Measurements from ENCODE around the gene VN1R2.
"Not testable (repeated sequence)": the region's sequence is repeated elsewhere in the genome, so short reads cannot be mapped to it uniquely, and the experiment has no call there.

VN1R2 gene, protein sequence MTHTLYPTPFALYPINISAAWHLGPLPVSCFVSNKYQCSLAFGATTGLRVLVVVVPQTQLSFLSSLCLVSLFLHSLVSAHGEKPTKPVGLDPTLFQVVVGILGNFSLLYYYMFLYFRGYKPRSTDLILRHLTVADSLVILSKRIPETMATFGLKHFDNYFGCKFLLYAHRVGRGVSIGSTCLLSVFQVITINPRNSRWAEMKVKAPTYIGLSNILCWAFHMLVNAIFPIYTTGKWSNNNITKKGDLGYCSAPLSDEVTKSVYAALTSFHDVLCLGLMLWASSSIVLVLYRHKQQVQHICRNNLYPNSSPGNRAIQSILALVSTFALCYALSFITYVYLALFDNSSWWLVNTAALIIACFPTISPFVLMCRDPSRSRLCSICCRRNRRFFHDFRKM

GRCh38 chr19:53257715-53258342, at the start of gene VN1R2:
TSS of gene VN1R2 (plus strand) at chr19:53258292. CDS start at chr19:53258376, 84 bp downstream.
- DNase-seq (ENCODE audit: low read depth in 1 of 2, low spot score in 1 of 2), result not testable (repeated sequence)

- DNase-seq (ENCODE audit: low read depth in 1 of 2, low spot score in 1 of 2), result not testable (repeated sequence)
Measured at GRCh38 chr19:53211554-53211953, 46.5 kb upstream of the VN1R2 start.

DNA sequence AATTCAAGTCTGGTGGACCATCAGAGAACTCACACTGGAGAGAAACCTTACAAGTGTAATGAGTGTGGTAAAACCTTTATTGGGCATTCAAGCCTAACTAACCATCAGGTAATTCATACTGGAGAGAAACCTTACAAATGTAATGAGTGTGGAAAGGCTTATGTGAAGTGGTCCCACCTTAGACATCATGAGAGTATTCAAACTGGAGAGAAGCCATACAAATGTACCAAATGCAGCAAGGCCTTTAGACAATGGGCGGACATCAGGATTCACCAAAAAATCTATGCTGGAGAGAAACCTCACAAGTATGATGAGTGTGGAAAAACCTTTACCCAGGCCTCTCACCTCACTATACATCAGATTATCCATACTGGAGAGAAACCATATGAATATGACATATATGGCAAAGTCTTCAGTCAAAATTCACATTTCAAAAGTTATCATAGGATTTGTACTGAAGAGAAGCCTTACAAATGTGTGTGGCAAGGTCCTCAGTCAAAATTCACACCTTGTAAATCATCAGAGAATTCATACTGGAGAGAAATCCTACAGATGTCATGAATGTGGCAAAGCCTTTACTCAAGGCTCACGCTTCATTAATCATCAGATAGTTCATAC, 45.3 kb upstream of the VN1R2 start:
- no peak for DNase-seq (ENCODE audit: low read depth in 1 of 2, low spot score in 1 of 2)

DNA sequence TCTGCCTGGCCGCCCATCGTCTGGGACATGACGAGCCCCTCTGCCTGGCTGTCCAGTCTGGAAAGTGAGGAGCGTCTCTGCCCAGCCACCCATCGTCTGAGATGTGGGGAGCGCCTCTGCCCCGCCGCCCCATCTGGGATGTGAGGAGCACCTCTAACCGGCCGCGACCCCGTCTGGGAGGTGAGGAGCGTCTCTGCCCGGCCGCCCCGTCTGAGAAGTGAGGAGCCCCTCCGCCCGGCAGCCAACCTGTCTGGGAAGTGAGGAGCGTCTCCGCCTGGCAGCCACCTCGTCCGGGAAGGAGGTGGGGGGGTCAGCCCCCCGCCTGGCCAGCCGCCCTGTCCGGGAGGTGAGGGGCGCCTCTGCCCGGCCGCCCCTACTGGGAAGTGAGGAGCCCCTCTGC, 35.4 kb upstream of the VN1R2 start:
- not testable (repeated sequence) for DNase-seq (ENCODE audit: low read depth in 1 of 2, low spot score in 1 of 2)

DNA sequence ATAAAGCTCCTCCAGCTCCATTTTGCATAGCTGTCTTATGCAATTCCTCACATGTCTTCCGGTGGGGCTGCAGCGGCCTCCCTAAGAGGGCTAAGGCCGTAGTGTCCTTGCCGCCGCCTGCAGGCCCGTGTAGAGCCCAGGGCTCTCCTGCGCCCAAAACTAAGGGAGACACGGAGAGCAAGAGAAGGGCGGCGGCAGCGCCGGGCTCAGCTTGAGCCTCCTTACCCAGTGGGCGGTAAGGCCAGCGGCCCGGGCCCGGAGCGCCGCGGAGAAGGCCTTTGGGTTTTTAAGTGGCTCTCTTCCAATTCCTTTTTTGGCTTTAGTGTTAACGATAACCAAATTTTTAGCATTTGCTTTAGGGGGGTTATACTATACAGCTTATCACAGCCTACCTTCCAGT, 33.5 kb upstream of the VN1R2 start:
- no peak for DNase-seq (ENCODE audit: low read depth in 1 of 2, low spot score in 1 of 2)

- DNase-seq (ENCODE audit: low read depth in 1 of 2, low spot score in 1 of 2), result no peak
Measured at GRCh38 chr19:53237114-53237777, 20.8 kb upstream of the VN1R2 start.

- DNase-seq (ENCODE audit: low read depth in 1 of 2, low spot score in 1 of 2), result no peak
Measured at GRCh38 chr19:53246498-53246897, 11.6 kb upstream of the VN1R2 start.

DNA sequence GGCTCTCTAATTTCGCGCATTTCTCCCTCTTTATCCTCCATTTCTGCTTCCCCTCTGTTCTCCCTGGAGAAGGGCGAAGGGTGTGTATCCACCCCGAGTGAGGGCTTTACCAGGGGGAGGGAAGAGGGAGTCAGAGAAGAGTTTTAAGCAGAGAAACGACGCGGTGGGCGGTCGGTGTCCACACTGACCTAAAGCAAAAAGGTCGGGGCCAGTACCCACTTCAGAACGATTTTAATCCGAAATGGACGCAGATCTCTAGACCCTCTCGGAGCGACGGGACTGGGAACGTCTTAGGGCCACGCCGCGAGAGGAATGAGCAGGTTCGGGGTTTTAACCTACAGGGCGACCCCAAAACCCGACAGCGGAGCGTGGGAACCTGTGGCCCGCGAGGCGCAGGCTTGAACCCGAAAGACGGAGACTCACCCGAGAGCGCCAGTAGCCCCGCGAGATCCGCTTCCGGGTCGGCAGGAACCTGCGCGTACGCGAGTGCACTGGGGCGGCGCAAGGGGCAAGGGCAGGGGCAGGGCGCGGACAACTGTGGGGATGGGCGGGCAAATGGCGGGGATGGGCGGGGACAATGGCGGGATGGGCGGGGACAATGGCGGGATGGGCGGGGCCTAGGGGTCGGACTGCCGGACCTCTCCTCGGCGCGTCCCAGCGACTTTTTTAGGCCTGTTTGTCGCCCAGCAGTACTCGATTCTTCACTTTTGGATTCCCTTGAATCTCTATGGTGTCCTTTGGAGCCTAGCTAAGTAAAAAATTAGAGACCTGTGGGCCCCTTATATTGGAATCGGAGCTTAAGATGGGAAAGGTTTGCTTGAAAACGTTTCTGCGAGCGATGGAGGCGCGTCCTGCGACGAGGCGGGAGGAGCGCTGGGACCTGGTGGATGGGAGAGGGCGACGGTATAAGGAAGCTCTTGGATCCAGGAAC, 3.4 kb upstream of the VN1R2 start, which contains the start of gene ZNF677:
Gene ZNF677 (minus strand): TSS at position 463 of the 931 bp plus-strand sequence. CDS start 3,323 bp downstream, outside the sequence.
- DNase-seq (ENCODE audit: low read depth in 1 of 2, low spot score in 1 of 2), result peak; percentile 51 to 76

DNA sequence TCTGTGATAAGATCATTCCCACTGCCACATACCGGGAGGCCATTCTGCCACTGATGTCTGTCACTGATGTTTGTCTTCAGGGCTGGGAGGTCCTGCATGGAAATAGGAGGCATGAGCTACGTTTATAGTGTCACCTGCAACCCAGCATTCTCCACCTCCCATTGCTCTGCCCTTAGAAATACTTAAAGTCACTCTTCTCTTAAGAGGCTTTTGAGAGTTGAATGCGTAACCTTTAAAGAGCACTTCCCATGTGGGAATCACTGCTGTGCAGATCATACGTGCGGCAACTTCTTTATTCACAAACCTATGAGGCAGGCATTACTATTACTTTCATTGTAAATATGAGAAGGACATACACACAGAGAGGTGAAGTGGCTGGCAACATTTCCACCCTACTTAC, 9.5 kb downstream of the VN1R2 start, which contains the start of gene VN1R4:
Gene VN1R4 (minus strand): TSS at position 101 of the 400 bp plus-strand sequence. CDS start 58 bp downstream, at position 43.
- not testable (repeated sequence) for DNase-seq (ENCODE audit: low read depth in 1 of 2, low spot score in 1 of 2)

DNA sequence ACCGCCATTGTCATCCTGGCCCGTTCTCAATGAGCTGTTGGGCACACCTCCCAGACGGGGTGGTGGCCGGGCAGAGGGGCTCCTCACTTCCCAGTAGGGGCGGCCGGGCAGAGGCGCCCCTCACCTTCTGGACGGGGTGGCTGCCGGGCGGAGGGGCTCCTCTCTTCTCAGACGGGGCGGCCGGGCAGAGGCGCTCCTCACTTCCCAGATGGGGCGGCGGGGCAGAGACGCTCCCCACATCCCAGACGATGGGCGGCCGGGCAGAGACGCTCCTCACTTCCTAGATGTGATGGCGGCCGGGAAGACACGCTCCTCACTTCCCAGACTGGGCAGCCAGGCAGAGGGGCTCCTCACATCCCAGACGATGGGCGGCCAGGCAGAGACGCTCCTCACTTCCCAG, 11.8 kb downstream of the VN1R2 start:
- DNase-seq (ENCODE audit: low read depth in 1 of 2, low spot score in 1 of 2), result not testable (repeated sequence)

DNA sequence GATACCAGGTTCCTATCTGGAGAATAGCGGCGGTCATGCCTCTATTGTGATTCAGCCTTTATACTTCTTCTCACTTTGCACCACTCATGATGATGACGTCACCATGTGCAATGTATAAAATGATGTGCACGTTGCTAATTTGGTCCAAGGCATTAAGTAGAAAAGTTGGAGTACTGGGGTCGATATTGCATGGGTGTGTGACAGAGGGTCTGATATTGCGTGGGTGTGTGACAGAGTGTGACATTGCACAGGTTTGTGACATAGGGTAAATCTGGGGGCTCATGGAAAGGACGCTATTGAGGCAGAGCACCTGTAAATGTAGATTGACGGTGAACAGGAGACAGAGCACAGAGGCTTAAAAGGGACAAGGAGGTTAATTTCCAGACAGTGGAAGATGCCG, 14.0 kb downstream of the VN1R2 start:
- no peak for DNase-seq (ENCODE audit: low read depth in 1 of 2, low spot score in 1 of 2)

- no peak for DNase-seq (ENCODE audit: low read depth in 1 of 2, low spot score in 1 of 2)
Measured at GRCh38 chr19:53275480-53275879, 17.4 kb downstream of the VN1R2 start.

- DNase-seq (ENCODE audit: low read depth in 1 of 2, low spot score in 1 of 2), result not testable (repeated sequence)
Measured at GRCh38 chr19:53281947-53282346, 23.9 kb downstream of the VN1R2 start.

DNA sequence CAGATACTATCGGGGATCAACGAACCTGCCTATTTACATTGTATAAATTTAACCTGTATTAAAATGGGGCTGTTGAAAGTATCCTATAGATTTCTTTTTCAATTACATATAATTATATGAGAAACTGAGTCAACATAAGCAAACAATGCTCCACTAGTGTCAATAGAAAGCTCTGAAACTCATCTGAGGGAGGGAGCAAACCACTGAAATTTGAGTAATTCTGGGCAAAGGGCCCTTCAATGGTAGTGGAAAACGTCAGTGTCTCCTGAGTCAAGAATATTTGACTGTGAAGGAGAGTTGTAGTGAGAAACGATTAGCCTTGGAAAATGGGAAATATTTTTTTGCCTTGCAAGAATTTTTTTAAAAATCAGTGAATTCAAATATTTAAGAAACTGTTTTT, 27.0 kb downstream of the VN1R2 start:
- DNase-seq (ENCODE audit: low read depth in 1 of 2, low spot score in 1 of 2), result no peak

GRCh38 chr19:53290758-53291549, 32.9 kb downstream of the VN1R2 start:
- no peak for DNase-seq (ENCODE audit: low read depth in 1 of 2, low spot score in 1 of 2)

GRCh38 chr19:53294786-53295441, 36.8 kb downstream of the VN1R2 start:
- DNase-seq (ENCODE audit: low read depth in 1 of 2, low spot score in 1 of 2), result no peak

DNA sequence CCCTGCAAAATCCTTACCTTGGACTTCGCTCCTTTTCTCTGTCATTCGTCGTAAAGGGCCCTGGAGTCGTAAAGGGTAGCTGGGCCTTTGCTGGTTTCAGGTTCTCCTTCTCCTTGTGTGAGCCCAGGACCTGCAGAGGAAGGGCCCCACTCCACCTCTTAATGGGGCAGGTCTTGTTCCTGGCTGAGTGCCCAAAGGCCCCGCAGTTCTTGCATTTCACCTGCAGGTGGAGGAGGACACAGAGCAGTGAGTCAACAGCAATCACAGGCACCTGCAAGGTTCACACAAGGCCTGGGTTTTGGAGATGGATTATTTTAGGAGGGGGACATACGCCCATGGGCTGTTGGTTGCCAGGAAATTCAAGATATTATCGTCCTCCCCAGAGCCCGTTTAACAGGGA, 43.2 kb downstream of the VN1R2 start:
- not testable (repeated sequence) for DNase-seq (ENCODE audit: low read depth in 1 of 2, low spot score in 1 of 2)

DNA sequence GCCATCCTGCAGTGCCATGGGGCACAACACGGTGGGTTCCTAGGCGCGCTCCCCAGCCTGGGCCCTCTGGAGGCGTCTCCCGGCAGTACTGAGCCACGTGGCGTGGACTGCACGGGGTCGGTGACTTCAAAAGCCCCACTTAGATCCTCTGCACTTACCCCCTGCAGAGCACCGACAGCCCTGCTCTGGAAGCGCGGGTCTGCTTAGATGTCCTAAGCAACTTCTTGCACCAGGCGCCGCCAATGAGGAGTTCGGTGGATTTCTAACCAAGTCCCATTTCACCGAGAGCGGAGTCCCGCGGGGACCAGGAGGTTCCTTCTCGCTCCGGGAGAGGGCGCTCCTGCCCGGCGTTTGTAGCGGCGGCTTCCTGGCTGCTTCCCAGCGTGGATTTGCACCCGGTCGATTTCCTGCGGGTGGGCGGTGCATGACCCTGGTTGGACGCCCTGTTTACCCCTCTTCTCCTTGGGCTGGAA, 50.3 kb downstream of the VN1R2 start:
- no peak for DNase-seq (ENCODE audit: low read depth in 1 of 2, low spot score in 1 of 2)
